NCI-H226 (cell line): ENCODE measurements around the gene FAM83B.

Experiments used
- DNase-seq: peaks from one replicate; pipeline ENCODE4 v3.0.0-alpha.2; 2015

Gene FAM83B

DNA sequence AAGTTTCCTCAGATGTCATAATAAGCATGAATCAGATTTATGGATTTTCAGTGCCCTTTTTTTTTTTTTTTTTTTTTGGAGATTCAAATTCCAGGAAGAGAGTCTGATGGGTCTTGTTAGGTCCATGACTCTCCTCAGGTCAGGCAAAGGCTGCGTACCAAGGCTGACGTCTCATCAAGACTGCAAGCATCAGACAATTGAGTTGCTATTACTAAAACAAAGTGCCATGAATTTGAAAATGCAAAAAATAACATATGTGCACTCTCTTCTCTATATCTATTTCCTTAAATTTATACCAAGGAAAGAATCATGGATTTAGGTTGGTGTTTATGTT is 134.7 kb downstream of the FAM83B start:
- DNase-seq = no peak

DNA sequence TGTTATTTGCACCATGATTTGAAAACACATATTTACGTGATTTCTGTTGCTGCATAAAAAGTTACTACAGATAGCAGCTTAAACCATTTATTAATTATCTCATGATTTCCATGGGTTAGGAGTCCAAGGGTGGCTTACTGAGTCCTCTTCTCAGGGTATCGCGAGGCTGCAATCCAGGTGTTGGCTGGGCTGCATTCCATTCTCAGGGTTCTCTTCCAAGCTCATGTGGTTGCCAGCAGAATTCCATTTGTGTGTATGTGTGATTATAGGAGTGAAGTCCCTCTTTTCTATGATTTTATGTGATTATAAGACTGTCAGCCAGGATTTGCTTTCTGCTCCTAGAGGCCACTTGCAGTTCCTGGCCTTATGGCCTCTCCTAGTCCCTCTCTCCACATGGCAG is 135.1 kb downstream of the FAM83B start:
- DNase-seq = peak; percentile 73

DNA sequence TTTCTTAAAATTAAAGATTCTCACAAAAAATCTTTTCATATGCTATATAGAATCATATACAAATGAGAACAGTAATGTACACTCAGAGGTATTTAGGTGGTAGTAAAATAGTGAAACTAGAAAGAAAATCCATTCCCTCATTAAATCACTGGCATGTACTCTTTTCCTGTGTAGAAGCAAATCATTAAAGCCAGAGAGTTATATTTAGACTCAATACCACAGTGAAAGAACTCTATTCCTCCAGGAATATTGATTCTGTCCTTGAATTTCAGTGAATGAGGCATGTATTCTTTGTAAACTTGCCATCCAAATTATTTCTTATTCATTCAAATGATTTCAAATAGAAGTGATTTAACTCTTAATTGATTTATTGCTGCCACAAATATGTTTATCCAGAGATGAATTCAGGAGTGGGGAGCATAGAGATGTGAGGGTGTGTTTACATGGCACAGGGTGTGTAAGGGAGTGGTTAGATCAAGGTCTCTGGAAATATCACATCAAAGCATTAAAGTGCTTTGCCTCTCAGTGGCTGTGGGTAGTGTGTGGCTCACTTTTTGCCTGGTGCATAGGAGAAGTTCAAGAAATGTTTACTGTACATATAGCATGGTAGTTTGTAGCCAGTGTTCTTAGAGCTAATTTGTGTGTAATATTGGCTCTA is 141.2 kb downstream of the FAM83B start:
- no peak for DNase-seq

DNA sequence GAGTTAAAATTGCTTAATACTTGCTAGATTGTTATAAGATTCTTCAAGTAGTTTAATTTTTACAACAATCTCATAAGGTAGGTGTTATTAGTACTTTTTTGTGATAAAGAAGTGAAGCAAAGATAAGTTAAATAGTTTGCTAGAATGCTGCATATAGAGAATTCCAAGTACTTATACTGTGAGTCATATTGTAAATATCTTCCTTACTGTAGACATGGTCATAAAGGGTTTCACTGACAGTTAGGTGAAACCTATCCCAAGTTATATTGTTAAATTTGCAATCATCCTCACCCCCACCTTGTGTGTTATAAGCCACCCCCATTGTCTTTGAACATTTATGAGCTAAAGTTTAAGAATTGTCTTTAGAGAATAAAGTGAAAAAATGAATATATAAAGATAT is 142.0 kb downstream of the FAM83B start:
- peak; percentile 40 for DNase-seq

DNA sequence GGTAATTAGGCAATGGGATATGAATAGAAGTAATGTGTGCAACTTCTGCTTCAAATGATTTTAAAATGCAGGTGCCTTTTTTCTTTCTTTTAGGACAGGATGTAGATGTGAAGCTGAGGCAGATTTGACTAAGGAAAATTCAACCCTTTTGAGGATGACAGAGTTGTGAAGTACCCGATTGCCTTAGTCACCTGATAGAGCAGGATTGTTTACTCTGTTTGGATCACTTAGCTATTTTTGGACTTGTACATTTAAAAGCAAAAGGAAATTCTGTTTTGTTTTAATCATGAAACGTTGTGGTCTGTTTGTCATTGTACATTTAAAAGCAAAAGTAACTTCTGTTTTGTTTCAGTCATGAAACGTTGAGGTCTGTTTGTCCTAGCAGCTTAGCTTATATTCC is 143.4 kb downstream of the FAM83B start:
- no peak for DNase-seq
